ENCODE measurements around the gene CARD10. TPM values are rescaled to one million over a fixed set of nuclear protein-coding genes. Genes with fewer than 3 reads are reported as not detected.

CARD10 gene
- total RNA-seq, 1 donor from 2014 or later: 8.3 TPM

- intact Hi-C loops (cut with DNase I): no loop called here
- DNase-seq (no peak), ATAC-seq (ENCODE audit: poor library complexity) (no peak)
Measured at GRCh38 chr22:37510091-37510490, 9.1 kb downstream of the CARD10 start.

GRCh38 chr22:37509059-37509860 lies 10.0 kb downstream of the CARD10 start:
- ATAC-seq (ENCODE audit: poor library complexity) (no peak), DNase-seq (no peak)
- intact Hi-C loops (cut with DNase I): no loop called here

DNA sequence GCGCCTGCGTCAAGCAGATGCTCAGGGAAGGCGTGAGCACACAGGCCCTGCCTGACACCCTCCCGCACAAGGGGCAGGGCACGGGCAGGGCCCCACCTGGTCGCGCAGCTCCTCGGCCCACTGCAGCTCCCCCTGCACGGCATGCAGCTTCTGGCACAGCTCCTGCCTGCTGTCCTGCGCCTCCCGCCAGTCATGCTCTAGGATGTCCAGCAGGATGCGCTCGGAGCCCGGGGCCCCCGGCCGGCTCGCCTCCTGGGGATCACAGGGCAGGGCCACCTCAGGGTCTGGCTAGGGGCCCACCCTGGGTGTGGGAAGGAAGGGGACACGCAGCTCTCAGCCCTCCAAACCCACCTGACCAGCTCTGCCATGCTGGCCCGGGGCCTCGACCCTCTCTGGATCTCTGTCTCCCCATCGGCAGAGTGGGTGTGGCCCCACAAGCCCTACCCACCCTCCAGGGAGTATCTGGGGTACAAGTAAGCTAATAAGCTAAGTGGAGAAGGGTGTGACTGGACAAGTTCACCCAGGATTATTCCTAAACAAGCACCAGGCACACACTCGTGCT lies 10.7 kb downstream of the CARD10 start:
- intact Hi-C loops (cut with DNase I): no loop called here
- DNase-seq (peak; percentile 69), ATAC-seq (ENCODE audit: poor library complexity) (peak; percentile 43)

GRCh38 chr22:37507731-37508130 lies 11.5 kb downstream of the CARD10 start:
- ATAC-seq (ENCODE audit: poor library complexity) (no peak), DNase-seq (no peak)
- intact Hi-C loops (cut with DNase I): no loop called here

DNA sequence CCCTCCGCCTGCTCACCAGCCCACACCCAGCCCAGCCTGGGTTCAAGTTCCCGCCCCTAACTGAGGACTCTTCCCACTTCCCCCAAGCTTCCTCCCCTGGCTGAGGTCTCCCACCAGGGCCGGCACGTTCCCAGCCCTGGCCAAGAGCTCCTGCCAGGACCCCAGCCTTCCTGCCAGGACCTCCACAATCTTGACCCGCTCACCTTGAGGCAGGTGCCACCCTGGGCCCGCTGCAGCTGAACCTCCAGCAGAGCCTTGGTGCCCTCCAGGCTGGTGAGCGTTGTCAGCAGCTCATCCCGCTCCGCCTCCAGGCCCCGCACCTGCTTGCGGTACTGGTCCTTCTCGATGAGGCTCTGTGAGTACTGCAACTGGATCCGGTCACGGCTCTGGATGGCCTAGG lies 13.2 kb downstream of the CARD10 start:
- intact Hi-C loops (cut with DNase I): no loop called here
- DNase-seq (no peak), ATAC-seq (ENCODE audit: poor library complexity) (no peak)

DNA sequence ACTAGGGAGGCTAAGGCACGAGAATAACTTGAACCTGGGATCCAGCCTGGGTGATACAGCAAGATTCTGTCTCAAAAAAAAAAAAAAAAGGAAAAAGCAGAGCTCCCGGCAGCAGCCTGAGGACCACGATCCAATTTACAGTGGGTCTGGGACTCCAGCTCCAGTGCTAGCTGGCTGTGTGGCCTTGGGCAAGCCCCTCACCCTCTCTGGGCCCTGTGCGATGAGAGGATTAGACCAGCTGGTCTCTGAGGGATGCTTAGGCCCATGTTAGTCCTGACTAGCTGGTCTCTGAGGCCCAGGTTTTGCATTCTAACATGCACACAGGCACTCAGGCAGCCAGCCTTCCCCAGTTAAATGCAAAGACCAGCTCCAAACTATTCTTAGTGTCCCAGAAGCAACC lies 13.7 kb downstream of the CARD10 start:
- DNase-seq: no peak
- intact Hi-C loops (cut with DNase I): no loop called here
- no peak for ATAC-seq (ENCODE audit: poor library complexity)

- DNase-seq (no peak), ATAC-seq (ENCODE audit: poor library complexity) (no peak)
- intact Hi-C loops (cut with DNase I): no loop called here
Measured at GRCh38 chr22:37504964-37505363, 14.3 kb downstream of the CARD10 start.

DNA sequence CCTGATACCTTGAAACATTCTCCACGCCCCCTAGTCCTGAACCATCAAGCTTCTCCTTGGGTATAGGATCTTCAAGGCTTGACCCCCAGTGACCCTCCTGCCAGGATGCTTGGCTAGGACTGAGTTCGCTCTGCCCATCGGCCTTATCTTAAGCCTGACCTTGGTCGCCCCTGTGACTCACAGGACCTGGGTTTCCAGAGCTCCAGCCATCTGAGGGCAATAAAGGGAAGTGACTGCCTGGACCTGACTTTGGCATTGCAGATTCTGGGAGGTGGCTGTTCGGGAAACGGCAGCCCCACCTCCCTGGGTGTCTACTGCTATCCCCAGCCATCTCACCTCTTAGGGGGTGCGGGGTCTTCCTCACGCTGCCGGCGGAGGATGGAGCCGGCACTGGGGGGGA lies 15.4 kb downstream of the CARD10 start:
- DNase-seq: no peak
- no peak for ATAC-seq (ENCODE audit: poor library complexity)
- intact Hi-C loops (cut with DNase I): no loop called here

GRCh38 chr22:37503183-37503683 lies 16.0 kb downstream of the CARD10 start:
- intact Hi-C loops (cut with DNase I): no loop called here
- ATAC-seq (ENCODE audit: poor library complexity): no peak
- no peak for DNase-seq

DNA sequence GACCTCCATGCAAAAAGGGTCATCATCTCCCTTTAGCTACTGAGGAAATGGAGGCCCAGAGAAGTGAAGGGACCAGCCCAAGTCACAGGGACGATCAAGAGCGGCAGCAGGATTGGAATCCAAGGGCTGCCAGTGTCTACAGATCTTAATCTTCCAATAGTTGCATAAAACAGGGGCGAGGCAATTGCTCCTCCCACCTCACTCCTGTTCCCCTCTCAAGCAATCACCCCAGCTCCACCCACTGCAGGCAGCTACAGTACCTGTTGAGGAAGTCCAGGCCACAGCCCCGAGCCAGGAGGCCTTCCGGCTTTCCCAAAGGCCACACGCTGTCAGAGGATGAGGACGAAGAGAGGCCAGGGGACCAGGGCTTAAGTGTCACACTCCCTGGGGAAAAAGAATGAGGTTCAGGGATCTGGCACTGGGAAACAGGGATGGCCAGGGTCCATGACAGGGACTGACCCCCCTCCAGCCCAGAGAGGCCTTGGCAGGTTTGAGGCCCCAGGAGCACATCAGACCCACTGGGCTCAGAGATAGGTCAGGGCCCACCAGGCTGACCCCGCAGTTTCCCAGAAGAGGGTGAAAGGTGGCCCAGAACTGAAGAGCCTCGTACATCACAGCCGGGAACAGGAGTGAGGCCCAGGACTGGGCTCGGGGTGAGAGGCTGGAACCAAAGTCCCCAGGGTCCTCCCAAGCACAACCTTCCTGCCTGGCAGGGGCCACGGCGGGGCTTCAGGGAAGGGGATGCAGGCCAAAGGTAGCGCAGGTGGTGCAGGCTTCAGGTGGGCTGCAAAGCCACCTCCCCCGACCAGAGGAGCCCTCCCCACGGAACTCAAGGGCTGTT lies 16.7 kb downstream of the CARD10 start:
- DNase-seq (no peak), ATAC-seq (ENCODE audit: poor library complexity) (peak; percentile 26)
- intact Hi-C loops (cut with DNase I): no loop called here

- intact Hi-C loops (cut with DNase I): no loop called here
- DNase-seq: peak; percentile 65
- ATAC-seq (ENCODE audit: poor library complexity): peak; percentile 58
Measured at GRCh38 chr22:37501610-37502341, 17.4 kb downstream of the CARD10 start.

DNA sequence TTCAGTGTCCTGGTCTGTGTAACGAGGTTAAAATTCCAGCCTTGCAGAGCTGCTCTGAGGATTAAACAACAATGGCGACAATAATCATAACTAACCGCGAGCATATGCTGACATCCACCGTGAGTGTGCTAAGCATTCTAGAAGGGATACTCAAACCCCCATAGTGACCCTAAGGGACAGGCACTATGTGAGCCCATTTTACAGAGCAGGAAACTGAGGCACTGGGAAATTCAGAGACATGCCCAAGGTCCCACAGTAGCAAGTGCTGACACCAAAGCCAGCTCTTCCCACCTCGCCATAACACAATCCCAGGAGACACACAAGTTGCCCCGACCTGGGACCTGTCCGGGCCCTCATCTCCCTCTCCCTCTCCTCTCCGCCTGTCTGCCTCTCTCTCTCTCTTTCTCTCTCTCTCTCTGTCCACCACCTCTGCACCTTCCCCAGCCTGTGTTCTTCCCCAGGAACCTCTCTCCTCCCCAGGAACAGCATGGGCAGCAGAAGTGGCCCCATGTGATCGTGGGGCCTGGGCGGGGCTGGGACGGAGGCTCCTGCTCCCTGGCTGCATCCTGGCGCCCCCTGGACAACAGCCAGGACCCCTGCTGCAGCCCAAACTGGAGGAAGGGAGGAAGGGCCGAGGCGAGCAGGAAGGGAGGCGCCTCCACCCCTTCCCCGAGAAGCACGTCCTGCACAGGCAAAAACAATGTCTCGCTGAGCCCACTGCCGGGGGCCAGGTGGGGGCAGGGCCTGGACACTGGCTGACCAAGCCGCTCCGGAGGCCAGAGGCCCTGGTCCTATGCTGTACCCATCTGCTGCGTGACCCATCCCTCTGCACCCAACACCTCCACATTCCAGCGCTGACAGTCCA lies 18.2 kb downstream of the CARD10 start:
- intact Hi-C loops (cut with DNase I): no loop called here
- peak; percentile 78 for DNase-seq
- ATAC-seq (ENCODE audit: poor library complexity): peak; percentile 47

DNA sequence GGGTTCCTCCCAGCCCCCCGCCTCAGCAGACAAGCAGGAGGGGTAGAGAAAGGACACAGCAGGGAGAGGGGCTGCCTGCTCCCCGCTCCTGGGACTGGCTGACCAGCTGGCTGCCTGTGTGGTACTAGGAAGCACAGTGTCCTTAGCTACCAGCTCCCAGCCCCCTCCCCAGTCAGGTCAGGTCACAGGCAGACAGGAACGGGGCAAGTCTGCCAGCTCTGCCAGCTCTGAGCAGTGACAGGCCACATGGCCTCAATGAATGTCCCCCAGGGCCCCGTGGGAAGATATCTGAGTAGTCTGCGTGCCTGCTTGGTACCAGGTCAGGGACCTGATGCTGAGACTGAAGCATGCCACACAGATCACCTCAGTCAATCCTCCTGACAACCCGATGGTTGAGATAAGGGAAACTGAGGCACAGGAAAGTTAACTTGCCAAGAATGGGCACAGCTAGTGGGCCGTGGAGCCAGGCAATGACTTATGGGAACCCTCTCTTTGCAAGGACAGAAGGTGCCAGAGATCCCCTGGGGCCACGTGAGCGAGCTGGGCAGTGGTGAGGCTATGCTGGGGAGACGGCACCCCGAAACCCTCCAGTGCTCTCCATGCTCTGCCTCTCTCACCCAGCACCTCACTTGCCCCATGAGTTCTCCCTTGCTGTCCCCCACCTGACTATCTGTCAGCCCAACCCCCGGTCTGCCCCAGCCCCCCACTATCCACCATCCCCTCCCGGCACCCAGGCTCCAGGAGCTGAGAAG lies 19.2 kb downstream of the CARD10 start:
- DNase-seq: no peak
- intact Hi-C loops (cut with DNase I): no loop called here
- ATAC-seq (ENCODE audit: poor library complexity): no peak

DNA sequence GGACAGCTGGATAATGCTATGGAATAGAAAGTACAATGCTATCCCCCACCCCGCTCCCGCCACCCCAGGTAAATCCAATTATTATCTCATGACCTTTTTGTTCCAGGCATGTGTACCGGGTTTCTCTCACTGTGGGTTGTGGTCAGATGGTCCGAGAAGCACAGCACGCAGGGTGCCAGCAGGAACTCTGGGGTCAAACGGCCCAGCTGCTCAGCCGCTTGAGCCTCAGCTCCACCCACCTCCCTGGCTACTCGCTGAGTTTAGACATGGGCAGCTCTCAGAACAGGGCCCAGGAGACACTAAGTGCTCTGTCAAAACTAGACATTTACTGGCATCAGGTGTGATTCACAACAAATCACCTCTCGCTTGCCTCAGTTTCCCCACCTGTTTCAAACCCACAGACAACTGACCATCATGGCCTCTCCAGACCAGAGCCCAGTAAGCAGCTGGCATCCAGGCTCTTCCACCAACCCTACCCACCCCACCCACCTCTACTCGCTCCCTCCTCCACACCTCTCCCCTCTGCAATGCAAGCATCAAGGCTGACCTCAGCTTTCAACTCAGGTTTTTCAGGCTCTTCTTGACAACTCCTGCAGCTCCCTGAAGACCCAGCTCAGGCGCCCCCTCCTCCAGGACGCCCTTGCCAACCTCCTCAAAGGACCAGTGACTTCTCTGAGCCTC lies 20.0 kb downstream of the CARD10 start:
- no peak for ATAC-seq (ENCODE audit: poor library complexity)
- DNase-seq: no peak
- intact Hi-C loops (cut with DNase I): no loop called here

DNA sequence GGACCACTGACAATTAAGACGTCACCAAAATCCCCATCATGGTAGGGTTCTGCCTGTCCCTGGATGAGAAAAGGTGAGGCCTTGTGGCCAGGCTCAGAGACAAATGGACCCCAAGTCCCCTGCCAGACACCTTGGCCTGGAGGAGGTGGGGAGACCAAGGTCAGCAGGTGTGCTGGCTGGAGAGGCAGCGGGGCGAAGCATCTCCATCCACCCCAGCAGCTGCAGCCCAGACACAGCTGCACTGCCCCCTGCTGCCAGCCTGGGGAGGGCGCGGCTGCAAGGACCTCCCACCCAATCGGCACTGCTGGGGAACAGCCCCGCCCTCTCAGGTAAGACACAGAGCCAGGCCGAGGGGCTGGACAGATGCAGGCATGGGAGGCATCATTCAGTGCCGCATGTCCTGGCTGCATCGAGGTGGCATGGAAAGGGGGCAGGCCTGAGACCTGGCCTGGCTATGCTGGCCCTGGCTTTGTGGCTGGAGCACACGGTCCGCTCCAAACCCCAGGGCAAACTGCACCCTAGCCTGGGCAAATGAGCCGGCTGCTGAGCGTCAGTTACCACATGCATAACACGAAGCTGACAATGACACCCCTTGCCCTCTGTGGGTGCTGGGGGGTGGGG lies 20.8 kb downstream of the CARD10 start:
- DNase-seq (no peak), ATAC-seq (ENCODE audit: poor library complexity) (no peak)
- intact Hi-C loops (cut with DNase I): no loop called here

GRCh38 chr22:37497062-37497599 lies 22.1 kb downstream of the CARD10 start:
- no peak for ATAC-seq (ENCODE audit: poor library complexity)
- intact Hi-C loops (cut with DNase I): no loop called here
- DNase-seq: no peak

Data from Right ventricle myocardium superior (tissue), 1 donor.